Measurements from ENCODE around the gene FUT6.

The FUT6 gene

DNA sequence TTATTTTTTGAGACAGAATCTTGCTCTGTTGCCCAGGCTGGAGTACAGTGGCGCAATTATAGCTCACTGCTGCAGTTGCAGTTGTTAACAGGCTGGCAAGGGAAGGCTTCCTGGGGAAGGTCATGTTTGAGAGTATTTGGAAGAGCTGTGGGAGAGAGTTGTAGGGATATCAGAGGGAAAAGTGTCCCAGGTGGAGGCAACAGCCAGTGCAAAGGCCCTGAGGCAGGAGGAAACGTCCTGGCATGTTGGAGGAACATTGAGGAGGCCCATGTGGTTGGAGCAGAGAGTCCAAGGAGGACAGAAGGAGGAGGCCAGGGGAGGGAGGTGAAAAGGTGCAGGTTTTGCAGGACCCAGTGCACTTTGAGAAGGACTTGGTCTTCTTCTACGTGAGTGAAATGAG, 46.3 kb downstream of the FUT6 start:
- TF ChIP-seq, protein P1, sequence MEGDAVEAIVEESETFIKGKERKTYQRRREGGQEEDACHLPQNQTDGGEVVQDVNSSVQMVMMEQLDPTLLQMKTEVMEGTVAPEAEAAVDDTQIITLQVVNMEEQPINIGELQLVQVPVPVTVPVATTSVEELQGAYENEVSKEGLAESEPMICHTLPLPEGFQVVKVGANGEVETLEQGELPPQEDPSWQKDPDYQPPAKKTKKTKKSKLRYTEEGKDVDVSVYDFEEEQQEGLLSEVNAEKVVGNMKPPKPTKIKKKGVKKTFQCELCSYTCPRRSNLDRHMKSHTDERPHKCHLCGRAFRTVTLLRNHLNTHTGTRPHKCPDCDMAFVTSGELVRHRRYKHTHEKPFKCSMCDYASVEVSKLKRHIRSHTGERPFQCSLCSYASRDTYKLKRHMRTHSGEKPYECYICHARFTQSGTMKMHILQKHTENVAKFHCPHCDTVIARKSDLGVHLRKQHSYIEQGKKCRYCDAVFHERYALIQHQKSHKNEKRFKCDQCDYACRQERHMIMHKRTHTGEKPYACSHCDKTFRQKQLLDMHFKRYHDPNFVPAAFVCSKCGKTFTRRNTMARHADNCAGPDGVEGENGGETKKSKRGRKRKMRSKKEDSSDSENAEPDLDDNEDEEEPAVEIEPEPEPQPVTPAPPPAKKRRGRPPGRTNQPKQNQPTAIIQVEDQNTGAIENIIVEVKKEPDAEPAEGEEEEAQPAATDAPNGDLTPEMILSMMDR (IDR thresholded peaks at IDR 0.05; ENCODE audit: extremely low read depth, insufficient read depth, missing control alignments): no peak
- in situ Hi-C loops (cut with MboI; ENCODE audit: low pct_unique_long_range_greater_than_20kb, low sequenced_read_pairs, unreplicated experiment): no loop called here
- DNase-seq (ENCODE audit: low spot score): no peak

DNA sequence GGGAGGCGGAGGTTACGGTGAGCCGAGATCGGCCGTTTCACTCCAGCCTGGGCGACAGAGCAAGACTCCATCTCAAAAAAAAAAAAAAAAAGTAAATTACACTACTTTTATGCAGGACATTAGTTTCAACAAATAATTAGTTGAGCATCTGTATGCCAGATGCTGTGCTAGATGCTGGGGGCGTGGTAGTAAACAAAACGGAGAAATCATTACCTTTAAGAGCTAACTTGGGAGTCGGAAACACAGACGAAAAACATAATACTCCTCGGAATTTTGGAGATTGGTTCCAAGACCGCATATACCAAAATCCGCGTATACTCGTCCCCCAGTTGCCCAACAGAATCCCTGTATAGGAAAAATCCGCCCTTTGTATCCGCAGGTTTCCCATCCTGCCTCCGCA, 47.3 kb downstream of the FUT6 start:
- no peak for DNase-seq (ENCODE audit: low spot score)
- TF ChIP-seq, protein P1 (IDR thresholded peaks at IDR 0.05; ENCODE audit: extremely low read depth, insufficient read depth, missing control alignments): no peak
- in situ Hi-C loops (cut with MboI; ENCODE audit: low pct_unique_long_range_greater_than_20kb, low sequenced_read_pairs, unreplicated experiment): no loop called here

DNA sequence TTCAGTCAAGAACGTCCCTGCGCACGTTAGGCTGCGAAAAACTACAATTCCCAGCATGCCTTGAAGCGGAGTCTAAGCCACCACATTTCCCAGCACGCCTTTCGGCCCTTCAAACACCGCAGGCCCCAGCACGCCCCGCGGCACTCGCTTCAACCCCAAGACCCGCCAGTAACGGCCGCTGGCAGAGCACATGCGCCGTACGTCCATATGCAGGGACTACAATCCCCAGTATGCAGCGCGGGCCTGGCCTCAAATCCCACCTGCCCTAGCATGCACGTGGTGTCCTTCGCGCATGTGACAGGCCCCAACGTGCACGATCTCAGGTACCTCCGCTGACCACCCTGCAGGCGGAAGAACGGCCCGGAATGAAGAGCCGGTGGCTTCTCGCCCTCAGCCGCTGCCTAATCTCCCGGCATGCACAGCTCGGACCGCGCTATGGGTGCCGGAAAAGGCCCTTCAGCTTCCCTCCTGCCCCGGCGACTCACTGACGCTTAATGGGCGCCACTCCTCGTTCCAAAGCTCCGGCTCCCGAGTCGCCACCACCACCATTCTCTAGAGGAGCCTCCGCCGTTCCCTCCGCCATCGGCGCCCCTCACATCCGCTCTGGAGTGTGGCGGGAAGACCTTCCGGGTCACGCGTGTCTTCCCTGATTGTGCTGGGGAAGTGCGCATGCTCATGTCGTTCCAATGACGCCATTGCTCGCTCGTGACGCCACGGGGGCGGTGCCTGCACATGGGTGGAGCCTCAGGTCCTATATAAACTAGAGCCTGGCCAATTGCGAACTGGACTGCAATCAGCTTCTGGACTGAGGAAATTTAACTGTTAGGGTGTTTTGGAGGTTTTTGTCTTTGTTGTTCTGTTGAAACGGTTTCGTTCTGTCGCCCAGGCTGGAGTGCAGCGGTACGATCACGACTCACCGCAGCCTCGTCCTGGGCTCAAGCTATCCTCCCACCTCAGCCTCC, 48.7 kb downstream of the FUT6 start, which contains the start of gene DUS3L:
Gene DUS3L (minus strand): TSS at position 605 of the 962 bp plus-strand sequence. CDS start 22 bp downstream, at position 583.
- TF ChIP-seq, protein P1 (IDR thresholded peaks at IDR 0.05; ENCODE audit: extremely low read depth, insufficient read depth, missing control alignments): no peak
- in situ Hi-C loops (cut with MboI; ENCODE audit: low pct_unique_long_range_greater_than_20kb, low sequenced_read_pairs, unreplicated experiment): no loop called here
- DNase-seq (ENCODE audit: low spot score): peak; percentile 99

DNA sequence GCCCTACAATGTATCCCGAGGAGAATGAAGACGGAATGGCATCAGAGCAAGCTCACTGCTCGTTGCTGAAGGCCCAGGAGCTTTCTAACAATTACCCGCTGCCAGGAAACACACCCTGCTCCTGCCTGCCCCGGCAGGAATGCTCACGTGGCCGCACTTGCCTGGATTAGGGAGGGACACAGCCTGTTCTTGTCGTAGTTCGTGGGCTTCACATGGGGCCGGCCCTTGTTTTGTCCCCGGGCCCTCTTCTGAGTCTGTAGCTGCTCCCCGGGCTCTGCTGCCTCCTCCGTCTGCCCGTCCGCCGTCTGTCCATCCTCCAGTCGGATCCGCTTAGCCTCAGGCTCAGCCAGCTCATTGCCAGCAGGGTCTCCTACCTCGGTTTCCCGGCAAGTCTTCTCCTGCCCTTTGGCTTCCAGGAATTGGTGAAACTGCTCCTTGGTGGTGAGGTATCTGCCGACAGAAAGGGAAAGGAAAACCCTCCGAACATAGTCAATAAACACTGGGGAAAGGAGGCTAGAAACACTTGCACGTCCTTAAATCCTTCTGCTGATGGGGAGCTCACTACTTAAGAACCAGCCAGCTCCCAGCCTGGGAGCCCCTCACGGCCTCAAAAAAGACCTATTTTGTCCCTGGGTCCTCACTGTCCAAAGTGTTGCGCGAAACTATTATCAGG, 49.5 kb downstream of the FUT6 start:
- in situ Hi-C loops (cut with MboI; ENCODE audit: low pct_unique_long_range_greater_than_20kb, low sequenced_read_pairs, unreplicated experiment): no loop called here
- TF ChIP-seq, protein P1 (IDR thresholded peaks at IDR 0.05; ENCODE audit: extremely low read depth, insufficient read depth, missing control alignments): no peak
- DNase-seq (ENCODE audit: low spot score): no peak

DNA sequence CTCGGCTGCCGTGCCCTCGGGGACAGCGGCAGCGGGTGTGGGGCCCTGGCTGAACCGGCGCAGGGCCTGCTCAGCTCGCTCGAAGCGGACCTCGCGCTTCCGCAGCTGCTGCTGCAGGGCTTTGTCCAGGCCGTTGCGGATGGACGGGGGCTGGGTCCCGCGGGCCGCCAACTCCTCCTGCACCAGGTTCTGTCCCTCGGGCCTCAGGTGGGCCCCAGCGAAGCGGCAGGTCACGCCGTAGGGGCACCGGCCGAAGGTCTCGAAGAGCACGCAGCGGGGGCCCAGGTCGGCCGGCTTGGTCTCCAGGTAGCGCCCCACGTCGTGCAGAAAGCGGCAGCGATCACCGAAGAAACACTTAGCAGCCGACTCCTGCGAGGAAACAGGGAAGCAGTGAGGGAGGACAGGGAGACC, 50.1 kb downstream of the FUT6 start:
- TF ChIP-seq, protein P1 (IDR thresholded peaks at IDR 0.05; ENCODE audit: extremely low read depth, insufficient read depth, missing control alignments): no peak
- in situ Hi-C loops (cut with MboI; ENCODE audit: low pct_unique_long_range_greater_than_20kb, low sequenced_read_pairs, unreplicated experiment): no loop called here
- DNase-seq (ENCODE audit: low spot score): no peak

DNA sequence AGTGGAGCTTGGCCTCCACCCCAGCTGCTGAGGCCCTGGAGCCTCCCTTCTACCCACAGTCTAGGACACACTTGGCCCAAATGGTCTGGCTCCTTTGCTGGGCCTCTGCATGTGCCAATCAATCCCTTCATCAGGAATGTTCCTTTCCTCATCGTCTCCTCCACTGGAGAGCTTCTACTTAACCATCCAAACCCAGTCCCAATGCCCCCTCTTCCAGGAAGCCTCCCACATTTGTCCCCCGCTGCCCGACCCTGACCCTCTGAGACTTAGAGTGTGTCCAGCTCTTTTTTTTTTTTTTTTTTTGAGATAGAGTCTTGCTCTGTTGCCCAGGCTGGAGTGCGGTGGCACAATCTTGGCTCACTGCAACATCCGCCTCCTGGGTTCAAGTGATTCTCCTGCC, 51.1 kb downstream of the FUT6 start:
- DNase-seq (ENCODE audit: low spot score): no peak
- in situ Hi-C loops (cut with MboI; ENCODE audit: low pct_unique_long_range_greater_than_20kb, low sequenced_read_pairs, unreplicated experiment): no loop called here
- TF ChIP-seq, protein P1 (IDR thresholded peaks at IDR 0.05; ENCODE audit: extremely low read depth, insufficient read depth, missing control alignments): no peak
